GM18507 (cell line): Measurements from ENCODE around the gene ICAM4.
"Not testable (repeated sequence)": the region's sequence is repeated elsewhere in the genome, so short reads cannot be mapped to it uniquely, and the experiment has no call there.

Experiments used
- DNase-seq: peaks from one replicate; pipeline ENCODE4 v3.0.0; 2011; ENCODE audit warnings: low read depth; ENCODE audit not compliant: insufficient read length; ENCODE audit errors: extremely low spot score
- FAIRE-seq: peaks from 2 replicates; lab custom pipeline; 2011; peaks lifted over from hg19 to GRCh38; lab: Jason Lieb, UNC

Gene ICAM4

GRCh38 chr19:10286803-10287737 lies at the start of gene ICAM4:
TSS of gene ICAM4 (plus strand) at chr19:10286955. CDS start at chr19:10287013, 58 bp downstream.
- FAIRE-seq: no peak

DNA sequence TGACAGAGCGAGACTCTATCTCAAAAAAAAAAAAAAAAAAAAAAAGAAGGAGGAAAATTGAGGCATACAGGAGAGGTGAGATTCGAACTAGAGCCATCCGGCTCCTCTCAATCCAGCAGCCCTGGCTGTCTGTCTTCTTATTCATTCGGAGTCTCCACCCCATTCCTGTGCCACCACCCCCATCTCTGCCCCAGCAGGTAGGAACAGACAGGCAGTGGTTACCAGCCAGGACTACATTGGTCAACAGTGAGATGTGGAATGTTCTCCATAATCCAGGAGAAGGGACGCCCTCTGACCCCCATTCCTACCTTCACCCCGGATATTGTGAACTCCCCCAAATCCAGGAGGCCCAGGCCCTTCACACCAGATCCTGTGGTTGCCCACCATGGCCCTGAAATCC lies 49.1 kb upstream of the ICAM4 start:
- no peak for FAIRE-seq
- DNase-seq: no peak

More at GRCh38 chr19:10286803-10287737, at the start of gene ICAM4:
- DNase-seq: no peak

DNA sequence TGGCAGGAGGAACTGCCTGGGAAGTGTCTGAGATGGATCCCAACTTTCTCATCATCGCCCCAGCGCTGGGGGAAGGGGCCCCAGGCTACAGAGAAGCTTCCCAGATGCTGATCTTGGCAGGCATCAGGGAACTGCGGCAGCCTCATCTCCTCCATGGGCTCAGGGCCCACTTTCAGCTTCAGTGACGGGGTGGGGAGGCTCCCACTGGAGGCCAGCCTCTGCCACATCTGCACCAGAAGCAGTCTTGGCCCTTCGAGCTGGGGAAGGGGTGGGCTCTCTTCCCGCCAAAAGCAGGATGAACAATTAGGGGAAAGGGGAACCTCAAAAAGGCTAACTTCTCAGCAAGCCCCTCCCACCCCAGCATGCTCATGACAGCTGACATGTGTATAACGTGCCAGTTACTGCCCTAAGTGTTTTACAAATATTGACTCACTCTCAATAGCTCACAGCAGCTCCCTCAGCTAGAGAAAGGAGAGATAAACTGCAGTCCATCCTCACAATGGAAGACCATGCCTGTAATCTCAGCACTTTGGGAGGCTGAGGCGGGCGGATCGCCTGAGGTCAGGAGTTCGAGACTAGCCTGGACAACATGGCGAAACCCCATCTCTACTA lies 48.5 kb upstream of the ICAM4 start:
- FAIRE-seq: peak; percentile 73
- DNase-seq: no peak

DNA sequence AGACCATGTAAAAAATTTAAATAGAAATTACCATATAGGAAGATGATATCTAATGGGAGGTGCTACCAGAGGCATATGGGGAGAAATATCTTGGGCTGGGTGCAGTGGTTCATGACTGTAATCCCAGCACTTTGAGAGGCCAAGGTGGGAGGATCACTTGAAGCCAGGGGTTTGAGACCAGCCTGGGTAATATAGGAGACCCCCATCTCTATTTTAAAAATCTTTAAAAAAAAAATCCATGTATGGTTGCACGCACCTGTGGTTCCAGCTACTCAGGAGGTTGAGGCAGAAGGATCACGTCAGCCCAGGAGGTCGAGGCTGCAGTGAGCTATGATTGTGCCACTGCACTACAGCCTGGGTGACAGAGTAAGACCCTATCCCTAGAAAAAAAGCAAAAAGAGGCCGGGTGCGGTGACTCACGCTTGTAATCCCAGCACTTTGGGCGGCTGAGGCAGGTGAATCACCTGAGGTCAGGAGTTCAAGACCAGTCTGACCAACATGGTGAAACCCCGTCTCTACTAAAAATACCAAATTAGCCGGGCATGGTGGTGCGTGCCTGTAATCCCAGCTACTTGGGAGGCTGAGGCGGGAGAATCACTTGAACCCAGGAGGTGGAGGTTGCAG lies 44.8 kb upstream of the ICAM4 start:
- DNase-seq, FAIRE-seq: not testable (repeated sequence)

DNA sequence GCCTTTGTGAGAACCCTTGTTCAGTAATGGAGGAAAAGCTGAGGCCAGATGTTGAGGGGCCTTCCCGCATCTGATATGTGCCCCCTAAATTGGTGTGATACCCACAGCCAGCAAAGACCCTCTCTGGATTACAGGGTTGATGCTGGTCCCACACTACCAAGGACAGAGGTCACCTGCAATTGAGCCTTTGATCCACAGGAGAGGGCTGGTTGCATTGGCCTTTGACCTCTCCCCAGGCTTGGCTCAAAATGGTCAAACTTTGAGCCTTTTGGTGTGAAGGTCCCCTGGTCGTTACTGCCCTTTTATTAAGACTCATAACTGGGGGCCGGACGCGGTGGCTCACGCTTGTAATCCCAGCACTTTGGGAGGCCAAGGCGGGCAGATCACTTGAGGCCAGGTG lies 43.1 kb upstream of the ICAM4 start:
- FAIRE-seq (no peak), DNase-seq (no peak)

- peak; percentile 76 for FAIRE-seq
- no peak for DNase-seq
Measured at GRCh38 chr19:10245189-10245939, 41.4 kb upstream of the ICAM4 start.

DNA sequence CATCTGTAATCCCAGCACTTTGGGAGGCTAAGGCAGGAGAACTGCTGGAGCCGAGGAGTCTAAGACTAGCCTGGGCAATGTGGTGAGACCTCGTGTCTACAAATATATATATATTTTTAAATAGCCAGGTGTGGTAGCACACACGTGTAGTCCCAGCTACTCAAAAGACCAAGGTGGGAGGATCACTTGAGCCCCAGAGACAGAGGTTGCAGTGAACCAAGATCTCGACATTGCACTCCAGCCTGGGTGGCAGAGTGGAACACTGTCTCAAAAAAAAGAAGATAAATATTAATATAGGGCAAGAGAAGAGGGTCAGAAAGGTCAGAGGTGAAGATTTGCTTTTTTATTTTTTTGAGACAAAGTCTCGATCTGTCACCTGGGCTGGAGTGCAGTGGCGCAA lies 40.2 kb upstream of the ICAM4 start:
- FAIRE-seq (no peak), DNase-seq (no peak)

DNA sequence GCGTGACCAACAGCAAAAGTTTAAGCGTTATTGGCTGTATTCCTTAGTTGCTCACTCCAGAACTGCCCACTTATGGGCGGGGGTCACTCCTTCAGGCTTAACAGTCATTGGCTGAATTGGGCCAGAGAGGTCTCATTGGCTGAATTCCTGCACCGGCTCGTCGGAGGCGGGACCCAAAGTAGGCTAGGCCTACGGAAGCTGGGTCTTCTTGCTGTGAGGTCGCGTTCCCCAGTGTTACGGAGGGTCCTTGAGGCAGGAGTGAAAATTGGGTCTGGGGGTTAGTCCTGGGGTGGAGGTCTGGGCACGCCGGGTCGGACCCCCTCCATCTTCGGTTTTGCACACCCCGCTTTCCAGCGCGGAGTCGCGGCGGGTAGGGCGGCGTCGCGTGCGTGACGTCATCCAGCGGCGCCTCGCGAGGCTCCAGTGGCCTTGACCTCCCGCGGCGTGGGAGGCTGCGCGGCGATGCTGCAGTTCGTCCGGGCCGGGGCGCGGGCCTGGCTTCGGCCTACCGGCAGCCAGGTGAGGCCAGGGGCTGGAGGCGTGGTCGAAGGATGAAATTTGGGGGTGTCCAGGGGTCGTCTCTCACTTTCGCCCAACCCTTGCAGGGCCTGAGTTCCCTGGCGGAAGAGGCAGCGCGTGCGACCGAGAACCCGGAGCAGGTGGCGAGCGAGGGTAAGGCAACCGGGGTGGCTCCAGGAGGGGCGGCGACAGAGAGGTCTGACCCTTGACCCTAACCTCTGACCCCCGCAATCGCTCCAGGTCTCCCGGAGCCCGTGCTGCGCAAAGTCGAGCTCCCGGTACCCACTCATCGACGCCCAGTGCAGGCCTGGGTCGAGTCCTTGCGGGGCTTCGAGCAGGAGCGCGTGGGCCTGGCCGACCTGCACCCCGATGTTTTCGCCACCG lies 34.7 kb upstream of the ICAM4 start, which contains the start of gene MRPL4:
TSS of gene MRPL4 (plus strand) at position 423 of the 903 bp plus-strand sequence. CDS start at position 463, 40 bp downstream.
- DNase-seq (no peak), FAIRE-seq (peak; percentile 99)

DNA sequence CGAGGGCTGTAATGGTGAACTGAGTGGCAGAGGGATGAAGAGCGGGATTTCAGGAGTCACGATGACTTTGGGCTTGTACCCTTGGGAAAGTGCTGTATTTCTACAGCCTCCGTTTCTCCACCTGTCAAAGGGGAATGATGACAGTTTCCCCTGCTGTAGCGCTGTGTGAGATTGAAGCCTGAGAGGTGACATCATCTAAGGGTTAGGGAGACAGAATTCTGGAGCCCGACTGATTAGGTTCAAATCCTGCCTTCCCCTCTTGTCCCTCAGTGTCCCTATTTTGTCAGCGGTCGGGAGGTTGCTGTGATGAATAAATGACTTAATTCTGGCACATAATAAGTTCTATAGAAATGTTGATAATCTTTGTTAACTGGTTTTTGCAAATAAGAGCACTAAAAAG lies 34.0 kb upstream of the ICAM4 start:
- DNase-seq (no peak), FAIRE-seq (no peak)

GRCh38 chr19:10254244-10254643 lies 32.5 kb upstream of the ICAM4 start:
- no peak for FAIRE-seq
- no peak for DNase-seq

GRCh38 chr19:10255358-10255757 lies 31.4 kb upstream of the ICAM4 start:
- DNase-seq (no peak), FAIRE-seq (no peak)

- no peak for DNase-seq
- FAIRE-seq: no peak
Measured at GRCh38 chr19:10256551-10256950, 30.2 kb upstream of the ICAM4 start.

DNA sequence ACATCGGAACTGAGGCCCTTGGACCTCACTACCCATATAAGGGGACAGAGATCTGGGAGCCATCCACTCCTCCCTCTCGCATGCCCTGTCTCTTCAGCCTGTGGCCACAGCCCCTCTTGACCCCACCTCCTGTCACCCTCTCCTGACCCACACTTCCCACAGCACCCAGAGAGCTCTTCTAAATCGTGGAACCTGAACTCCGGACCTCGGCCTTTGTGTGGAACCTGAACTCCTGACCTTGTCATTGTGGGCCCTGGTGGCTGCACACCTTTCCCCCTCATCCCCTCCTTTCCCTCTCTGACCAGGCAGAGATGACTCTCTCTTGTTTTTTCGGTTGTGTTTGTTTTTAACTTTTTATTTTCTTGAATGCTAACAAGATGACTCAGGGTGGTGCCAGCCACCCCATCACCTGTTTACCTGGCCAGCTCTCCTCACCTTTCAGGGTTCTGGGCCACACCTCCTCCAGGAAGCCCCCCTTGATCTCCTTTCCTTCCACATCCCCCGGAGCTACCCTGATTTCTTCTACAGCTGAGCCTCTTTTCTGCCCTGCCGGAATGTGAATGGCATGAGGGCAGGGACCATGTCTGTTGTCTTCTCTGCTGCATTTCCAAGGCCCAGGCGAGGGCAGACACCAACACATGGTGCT lies 29.7 kb upstream of the ICAM4 start:
- FAIRE-seq: no peak
- DNase-seq: no peak

- no peak for DNase-seq
- no peak for FAIRE-seq
Measured at GRCh38 chr19:10258080-10258710, 28.6 kb upstream of the ICAM4 start.

DNA sequence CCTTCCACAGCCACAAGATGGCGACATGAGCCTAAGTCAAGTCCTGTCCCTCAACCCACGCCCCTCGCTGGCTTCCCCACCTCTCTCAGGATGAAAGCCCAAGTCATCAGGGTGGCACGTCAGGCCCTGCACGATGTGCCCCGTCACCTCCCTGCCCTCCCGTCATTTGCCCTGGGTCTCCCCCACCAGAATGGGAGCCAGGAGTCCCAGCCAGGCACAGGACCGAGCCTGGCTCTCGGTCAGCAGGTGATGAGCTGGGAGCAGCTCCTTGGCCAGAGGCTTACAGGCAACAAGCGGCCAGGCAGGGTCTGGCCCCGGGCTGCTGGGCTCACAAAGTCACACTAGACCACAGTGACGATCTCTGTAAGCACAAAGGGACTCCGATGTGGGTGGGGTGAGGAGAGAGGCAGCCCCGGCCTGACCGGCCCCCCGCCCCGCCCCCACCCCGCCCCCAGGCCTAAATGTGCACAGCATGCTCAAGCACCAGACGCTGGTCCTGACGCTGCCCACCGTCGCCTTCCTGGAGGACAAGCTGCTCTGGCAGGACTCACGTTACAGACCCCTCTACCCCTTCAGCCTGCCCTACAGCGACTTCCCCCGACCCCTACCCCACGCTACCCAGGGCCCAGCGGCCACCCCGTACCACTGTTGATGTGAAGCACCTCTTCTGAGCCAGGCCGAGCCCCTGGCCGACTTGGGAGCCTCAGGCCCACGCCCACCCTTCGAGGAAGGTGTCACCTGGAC lies 27.4 kb upstream of the ICAM4 start:
- FAIRE-seq: peak; percentile 87
- no peak for DNase-seq

DNA sequence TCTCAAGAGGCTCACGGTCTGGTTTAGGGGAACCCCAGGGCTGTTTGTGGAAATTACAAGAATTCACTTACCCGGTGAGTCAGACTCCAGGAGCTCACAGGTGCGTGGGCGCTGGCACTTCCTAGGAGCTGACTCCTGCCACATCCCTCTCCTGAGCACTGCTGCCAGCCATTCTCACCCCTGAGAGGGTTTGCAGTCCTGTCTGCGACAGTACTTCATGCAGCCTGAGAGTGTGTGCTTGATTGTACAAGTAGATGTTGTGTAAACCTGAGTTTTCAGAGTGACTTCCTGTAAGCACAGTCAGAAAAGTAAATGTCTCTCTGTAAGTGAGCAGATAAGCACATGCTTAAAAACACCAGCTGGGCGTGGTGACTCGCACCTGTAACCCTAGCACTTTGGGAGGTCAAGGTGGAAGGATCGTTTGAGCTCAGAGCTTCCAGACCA lies 26.6 kb upstream of the ICAM4 start:
- DNase-seq: no peak
- FAIRE-seq: no peak

- DNase-seq: no peak
- no peak for FAIRE-seq
Measured at GRCh38 chr19:10262771-10263170, 24.0 kb upstream of the ICAM4 start.
